GM10266 (cell line): ENCODE data around the gene PET117.
"Not testable (repeated sequence)": the region's sequence is repeated elsewhere in the genome, so short reads cannot be mapped to it uniquely, and the experiment has no call there.

Source experiments
- DNase-seq: peaks from one replicate; pipeline ENCODE4 v3.0.0; 2012; ENCODE audit errors: extremely low spot score
- TF ChIP-seq, protein P1 (sequence below): IDR thresholded peaks from 2 replicates; pipeline ENCODE4 v1.5.1; 2012; ENCODE audit warnings: mild to moderate bottlenecking, low read depth; ENCODE audit not compliant: control insufficient read depth, insufficient read depth; ENCODE audit errors: missing control alignments

PET117 gene

DNA sequence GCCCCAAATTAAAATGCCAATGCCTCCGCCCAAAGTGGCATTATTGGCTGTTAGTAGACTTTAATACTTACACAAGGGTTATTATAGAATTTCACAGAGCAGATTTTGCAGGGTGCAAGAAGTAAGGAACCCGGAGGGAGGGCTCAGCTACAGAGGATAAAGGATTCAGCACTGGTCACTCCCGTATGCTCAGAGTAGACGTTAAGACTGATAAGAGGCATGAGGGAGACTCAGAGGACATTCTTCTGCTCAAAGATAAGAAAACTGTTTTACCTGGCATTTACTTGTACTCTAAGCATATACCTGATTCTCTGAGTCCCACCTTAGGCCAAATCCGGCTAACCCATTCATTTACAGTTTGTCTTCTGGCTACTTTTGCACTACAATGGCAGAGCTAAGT, 43.5 kb upstream of the PET117 start:
- no peak for DNase-seq
- TF ChIP-seq, protein P1, sequence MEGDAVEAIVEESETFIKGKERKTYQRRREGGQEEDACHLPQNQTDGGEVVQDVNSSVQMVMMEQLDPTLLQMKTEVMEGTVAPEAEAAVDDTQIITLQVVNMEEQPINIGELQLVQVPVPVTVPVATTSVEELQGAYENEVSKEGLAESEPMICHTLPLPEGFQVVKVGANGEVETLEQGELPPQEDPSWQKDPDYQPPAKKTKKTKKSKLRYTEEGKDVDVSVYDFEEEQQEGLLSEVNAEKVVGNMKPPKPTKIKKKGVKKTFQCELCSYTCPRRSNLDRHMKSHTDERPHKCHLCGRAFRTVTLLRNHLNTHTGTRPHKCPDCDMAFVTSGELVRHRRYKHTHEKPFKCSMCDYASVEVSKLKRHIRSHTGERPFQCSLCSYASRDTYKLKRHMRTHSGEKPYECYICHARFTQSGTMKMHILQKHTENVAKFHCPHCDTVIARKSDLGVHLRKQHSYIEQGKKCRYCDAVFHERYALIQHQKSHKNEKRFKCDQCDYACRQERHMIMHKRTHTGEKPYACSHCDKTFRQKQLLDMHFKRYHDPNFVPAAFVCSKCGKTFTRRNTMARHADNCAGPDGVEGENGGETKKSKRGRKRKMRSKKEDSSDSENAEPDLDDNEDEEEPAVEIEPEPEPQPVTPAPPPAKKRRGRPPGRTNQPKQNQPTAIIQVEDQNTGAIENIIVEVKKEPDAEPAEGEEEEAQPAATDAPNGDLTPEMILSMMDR: no peak

DNA sequence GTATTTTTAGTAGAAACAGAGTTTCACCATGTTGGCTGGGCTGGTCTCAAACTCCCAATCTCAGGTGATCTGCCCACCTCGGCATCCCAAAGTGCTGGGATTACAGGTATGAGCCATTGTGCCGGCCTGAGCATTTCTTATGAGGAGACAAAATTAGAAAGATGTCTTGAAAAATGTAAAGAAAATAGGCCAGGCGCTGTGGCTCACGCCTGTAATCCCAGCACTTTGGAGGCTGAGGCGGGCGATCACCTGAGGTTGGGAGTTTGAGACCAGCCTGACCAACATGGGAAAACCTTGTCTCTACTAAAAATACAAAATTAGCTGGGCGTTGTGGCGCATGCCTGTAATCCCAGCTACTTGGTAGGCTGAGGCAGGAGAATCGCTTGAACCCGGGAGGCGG, 37.1 kb upstream of the PET117 start:
- not testable (repeated sequence) for DNase-seq

DNA sequence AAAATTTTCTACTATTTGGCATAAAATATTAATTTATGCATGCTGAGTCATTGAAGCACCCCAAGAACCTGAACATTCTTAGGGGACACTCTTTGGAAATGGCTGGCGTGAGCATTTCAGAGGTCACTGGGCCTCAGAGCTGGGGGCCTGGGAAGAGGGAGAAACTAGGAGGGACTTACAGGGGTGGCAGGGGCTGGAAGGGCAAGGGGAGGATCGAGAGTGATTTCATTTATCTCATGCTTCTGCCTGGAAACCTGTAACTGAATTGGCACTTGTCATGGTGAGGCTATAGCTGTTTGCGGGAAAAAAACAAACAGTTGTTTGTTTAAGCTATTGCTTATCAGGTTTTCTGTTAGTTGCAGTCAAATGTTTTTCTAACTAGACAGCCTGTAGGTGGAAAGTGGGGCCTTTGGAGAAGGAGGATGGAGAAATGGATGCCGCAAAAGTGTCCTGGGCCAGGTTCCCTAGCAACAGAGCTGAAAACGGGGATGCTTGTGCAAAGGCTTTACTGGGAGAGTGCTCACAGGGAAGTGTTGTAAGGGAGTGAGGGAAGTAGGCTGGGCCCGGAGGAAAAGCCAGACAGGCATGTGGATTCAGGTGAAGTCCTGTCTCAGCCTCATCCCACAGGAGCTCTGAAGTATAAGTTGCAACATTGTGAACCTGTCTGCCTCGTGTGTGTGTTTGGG, 36.4 kb upstream of the PET117 start:
- no peak for DNase-seq
- TF ChIP-seq, protein P1: no peak

DNA sequence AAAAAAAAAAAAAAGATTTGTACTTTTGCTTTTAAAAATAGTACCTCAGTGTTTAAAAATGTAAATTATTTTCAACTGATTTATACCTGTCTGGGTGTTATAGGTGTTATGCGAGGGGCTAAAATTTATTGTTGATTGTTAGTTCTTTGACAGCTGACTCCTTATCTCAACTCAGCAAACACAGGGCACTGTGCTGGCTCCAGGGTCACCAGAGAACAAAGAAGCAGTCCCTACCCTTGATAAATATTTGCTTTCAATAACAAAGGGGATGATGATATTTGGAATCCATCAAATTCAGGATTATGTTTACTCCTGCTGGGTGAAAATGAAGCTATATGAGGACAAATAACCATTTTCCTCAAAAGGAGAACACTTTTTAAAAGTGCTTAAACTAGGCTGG, 34.2 kb upstream of the PET117 start:
- no peak for DNase-seq
- TF ChIP-seq, protein P1: no peak

DNA sequence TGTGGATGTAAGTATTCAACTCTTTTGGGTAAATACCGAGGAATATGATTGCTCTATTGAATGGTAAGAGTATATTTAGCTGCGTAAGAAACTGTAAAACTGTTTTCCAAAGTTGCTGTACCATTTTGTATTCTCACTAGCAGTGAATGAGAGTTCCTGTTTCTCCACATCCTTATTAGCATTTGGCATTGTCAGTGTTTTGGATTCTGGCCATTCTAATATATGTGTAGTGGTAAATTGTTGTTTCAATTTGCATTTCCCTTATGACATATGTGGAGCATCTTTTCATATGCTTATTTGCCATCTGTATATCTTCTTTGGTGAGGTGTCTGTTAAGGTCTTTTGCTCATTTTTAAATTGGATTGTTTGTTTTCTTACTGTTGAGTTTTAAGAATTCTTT, 29.3 kb upstream of the PET117 start:
- no peak for DNase-seq
- TF ChIP-seq, protein P1: no peak

DNA sequence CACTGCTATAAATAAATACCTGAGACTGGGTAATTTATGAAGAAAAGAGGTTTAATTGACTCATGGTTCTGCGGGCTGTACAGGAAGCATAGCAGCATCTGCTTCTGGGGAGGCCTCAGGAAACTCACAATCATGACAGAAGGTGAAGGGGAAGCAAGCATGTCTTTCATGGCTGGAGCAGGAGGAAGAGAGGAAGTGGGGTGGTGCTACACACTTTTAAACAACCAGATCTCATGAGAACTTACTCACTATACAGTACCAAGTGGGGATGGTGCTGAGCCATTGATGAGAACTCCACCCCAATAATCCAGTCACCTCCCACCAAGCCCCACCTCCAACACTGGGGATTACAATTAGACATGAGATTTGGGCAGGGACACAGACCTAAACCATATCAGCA, 9.1 kb upstream of the PET117 start:
- not testable (repeated sequence) for DNase-seq

DNA sequence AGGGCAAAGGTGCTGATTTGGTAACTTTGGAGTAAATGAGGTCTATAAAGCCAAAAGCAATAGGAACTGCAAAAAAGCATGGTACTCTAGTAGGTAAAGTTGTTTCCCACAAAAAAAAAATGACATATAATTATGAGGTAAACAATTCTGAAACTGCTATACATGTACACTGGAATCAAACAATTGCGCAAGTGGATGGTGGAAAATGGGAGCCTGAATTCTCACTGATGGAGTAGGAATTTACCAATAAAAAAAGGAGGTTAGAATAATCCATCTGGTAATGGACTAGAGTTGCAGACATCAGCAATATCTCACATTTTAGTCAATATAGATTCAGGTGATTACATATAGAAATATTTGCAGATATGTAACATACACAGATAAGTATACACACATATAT, 5.0 kb upstream of the PET117 start:
- TF ChIP-seq, protein P1: no peak
- DNase-seq: no peak

DNA sequence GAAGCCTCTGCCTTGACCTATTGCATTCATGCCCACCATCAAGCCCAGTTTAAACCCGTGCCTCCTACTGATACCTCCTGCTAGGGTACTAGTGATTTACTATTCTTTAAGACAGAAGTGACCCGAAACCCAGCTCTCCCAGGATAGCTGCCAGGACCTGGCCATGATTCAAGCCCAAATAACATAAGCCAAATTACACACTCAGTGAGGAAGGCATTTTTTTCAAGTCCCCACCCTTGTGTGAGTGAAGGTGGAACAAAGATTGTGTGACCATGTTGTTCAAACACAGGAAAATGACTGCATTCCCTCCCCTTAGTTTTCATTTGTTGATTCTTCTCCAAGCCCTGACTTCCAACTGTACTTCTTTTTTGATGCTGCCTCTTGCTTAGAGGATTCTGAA, 3.7 kb upstream of the PET117 start:
- TF ChIP-seq, protein P1: no peak
- no peak for DNase-seq
